Fibroblast of the aortic adventitia (primary cell): ENCODE results near the gene MREG. TPM values are rescaled to one million over a fixed set of nuclear protein-coding genes. Genes with fewer than 3 reads are reported as not detected.

Source experiments
- DNase-seq: peaks from one replicate; pipeline ENCODE4 v3.0.0-alpha.2; 2010; ENCODE audit warnings: low read depth
- H3K4me3 ChIP-seq: 2 replicates; pipeline ENCODE4 v1.5.1; 2011; ENCODE audit warnings: low read depth, mild to moderate bottlenecking, control low read depth, low read length, moderate library complexity
- total RNA-seq: library from RNA; depleted of rRNA; stranded (reverse); fragments of >200 nt; gene quantifications from 2 replicates; pipeline ENCODE4 v1.2.3, GENCODE V29; 2012; ENCODE audit warnings: low replicate concordance
- TF ChIP-seq, protein P1 (sequence below): IDR thresholded peaks from 2 replicates; pipeline ENCODE4 v1.5.1; 2011; ENCODE audit warnings: mild to moderate bottlenecking, low read length, control low read depth, inconsistent platforms; ENCODE audit not compliant: insufficient read depth

The MREG gene
- total RNA-seq, 1 donor = 2.8 TPM

DNA sequence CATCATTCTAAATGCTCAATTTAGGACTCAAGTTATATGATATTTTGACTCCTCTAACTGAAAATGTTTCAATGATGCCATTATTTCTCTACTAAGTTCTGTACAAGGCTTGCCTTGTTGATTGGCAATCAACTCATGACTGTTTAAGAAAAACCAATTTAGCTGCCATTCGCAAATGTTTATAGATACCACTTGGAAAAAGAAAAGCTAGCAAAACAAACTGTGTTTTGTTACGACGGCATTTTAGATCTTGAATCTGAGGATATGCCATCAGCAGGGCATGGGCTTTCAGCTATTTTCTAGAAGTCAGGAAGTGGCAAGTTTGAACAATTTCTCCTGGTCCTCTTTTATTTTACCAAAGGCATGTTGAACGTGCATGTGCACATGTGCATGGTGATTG is 65.3 kb downstream of the MREG start:
- H3K4me3 ChIP-seq = no peak overlapping the region
- TF ChIP-seq, protein P1, sequence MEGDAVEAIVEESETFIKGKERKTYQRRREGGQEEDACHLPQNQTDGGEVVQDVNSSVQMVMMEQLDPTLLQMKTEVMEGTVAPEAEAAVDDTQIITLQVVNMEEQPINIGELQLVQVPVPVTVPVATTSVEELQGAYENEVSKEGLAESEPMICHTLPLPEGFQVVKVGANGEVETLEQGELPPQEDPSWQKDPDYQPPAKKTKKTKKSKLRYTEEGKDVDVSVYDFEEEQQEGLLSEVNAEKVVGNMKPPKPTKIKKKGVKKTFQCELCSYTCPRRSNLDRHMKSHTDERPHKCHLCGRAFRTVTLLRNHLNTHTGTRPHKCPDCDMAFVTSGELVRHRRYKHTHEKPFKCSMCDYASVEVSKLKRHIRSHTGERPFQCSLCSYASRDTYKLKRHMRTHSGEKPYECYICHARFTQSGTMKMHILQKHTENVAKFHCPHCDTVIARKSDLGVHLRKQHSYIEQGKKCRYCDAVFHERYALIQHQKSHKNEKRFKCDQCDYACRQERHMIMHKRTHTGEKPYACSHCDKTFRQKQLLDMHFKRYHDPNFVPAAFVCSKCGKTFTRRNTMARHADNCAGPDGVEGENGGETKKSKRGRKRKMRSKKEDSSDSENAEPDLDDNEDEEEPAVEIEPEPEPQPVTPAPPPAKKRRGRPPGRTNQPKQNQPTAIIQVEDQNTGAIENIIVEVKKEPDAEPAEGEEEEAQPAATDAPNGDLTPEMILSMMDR = no peak
- DNase-seq = no peak

DNA sequence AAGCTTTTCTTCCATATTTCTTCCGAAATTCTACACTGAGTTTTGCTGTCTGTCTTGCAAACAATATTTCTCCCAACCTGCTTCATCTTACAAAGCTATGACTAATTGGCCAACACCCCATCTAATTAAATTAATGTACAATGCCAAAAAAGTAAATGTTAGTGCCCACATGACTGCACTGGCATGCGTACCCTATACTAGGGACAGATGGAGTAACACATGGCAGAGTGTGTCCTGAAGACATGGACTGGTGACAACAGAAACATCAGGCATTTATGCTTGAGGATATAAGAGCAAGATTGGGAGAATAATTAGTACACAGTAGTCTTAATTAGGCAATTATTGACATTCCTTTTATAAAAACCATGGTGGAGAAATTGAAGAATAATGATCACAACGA is 66.8 kb downstream of the MREG start:
- DNase-seq = no peak
- TF ChIP-seq, protein P1 = no peak
- H3K4me3 ChIP-seq = no peak overlapping the region

DNA sequence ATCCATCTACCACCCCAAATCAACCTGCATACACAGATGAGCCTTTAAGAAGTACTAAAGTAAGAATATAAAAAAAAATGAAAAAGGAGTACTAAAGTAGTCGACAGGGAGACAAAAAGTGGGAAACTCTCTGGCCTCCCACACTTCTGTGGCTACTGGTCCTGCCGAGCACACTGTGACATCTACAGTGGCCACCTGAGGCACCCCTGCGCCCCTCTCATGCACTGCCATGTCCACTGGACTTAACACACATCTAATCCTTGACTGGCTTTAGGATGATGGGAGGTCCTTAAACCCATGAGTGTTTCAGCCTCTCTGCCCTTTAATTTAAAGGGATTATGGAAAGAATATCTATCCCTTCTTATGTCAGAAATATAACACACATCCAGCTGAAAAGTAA is 71.2 kb downstream of the MREG start:
- no peak overlapping the region for H3K4me3 ChIP-seq
- DNase-seq = no peak
- TF ChIP-seq, protein P1 = no peak

DNA sequence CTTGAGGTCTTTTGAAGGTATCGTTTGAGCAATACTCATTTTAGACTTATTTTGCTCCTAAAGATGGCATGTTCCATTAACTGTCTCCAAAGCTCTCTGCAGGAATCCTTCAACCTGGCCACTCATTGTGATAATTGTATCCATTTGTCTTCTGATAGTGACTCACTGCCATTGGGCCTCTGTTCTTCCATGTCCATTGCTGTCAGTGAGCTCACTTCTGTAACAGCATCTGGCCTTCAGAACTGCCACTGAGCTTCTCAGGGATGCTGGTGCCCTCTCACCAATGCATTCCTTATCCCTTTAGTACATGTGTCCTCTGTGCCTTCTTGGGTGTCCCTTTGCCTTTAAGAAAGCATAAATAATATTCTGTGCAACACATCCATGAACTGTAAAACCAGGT is 71.6 kb downstream of the MREG start:
- no peak overlapping the region for H3K4me3 ChIP-seq
- TF ChIP-seq, protein P1 = no peak
- DNase-seq = no peak

DNA sequence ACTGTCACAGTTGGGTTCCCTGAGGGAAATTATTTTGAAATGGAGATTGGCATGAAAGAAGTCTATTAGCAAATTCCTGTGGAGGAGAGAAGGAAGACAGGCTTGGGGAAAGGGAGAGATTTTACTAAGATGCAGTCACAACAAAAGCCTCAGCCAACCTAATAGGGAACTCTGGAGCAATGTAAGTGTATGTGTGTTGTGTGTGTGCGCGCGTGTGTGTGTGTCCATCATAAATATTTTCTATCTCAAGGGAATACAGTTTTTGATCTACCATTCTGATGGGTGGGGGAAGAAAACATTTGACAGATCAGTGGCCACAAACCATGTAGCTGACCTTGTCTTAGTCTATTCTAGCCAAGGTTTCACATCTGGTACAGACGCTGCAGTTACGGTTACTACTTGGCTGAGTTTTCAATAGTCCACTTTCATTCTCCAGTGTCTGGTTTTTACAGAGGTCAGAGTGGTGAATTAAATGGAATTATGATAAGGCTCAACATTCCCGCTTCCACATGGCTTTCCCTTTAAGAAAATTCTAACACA is 72.6 kb downstream of the MREG start:
- TF ChIP-seq, protein P1 = no peak
- peak; percentile 53 for DNase-seq
- no peak overlapping the region for H3K4me3 ChIP-seq

DNA sequence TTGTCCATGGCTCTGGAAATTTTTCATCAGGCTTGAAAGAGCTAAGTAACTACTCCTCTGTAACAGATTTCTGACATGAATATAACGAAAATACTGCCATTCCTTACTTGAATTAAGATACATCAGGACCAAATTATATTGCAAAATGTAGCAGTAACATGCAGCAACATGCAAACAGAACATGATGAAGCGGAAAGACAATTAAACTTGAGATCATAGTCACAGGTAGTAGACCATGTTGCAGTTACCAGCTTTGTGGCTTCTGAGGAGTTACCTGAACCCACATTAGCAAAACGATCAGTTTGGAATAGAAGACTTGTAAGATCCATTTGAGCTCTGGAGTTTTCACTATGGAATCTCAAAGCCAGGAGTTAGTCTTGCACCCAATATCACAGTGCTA is 76.2 kb downstream of the MREG start:
- TF ChIP-seq, protein P1 = no peak
- no peak for DNase-seq

DNA sequence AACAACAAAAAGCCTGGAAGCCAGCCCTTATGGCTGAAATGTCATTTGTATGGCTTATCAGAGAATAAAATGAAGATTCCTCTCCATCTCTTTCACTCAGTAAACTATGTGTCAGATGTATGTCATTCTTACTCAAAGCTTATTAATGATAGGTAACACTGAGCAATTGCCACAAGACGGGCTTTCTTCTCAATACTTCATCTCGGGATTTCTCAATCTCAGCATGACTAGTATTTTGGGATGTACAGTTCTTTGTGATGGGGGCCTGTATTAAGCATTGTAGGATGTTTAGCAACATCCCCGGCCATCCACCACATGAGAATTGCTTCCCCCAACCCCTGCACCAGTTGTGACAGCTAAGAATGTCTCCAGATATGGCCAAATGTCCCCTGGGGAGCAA is 80.2 kb downstream of the MREG start:
- H3K4me3 ChIP-seq = no peak overlapping the region
- no peak for DNase-seq
- TF ChIP-seq, protein P1 = no peak

More for the DNA sequence above, 76.2 kb downstream of the MREG start:
- no peak overlapping the region for H3K4me3 ChIP-seq
